HepG2 (cell line): ENCODE results near the gene NXNL2. TPM values are rescaled to one million over a fixed set of nuclear protein-coding genes. Genes with fewer than 3 reads are reported as not detected.

Experiments
- ATAC-seq: fragments of 200-7000 bp; cut with Tn5 transposase; 3 replicates; pipeline ENCODE4 v1.9.1; 2020; ENCODE audit warnings: mild to moderate bottlenecking, moderate library complexity
- BruUV-seq: library from RNA; stranded (reverse); fragments of 400-500 nt; replicated peaks from 2 replicates; lab custom pipeline; 2021; lab: Mats Ljungman, UMichigan
- CTCF ChIA-PET: fragments of 300-600 bp; formaldehyde crosslinking; extraction: SDS; loops from one replicate; lab custom pipeline; 2021; ENCODE audit warnings: low total read pairs, inconsistent platforms, low intra/inter-chr PET ratio; lab: Yijun Ruan, JAX
- POLR2A ChIA-PET: fragments of 350-600 bp; sonication (Branson Sonifier 250); formaldehyde crosslinking; loops from one replicate; lab custom pipeline; 2020; ENCODE audit warnings: antibody characterized with exemption, inconsistent platforms; lab: Yijun Ruan, JAX
- DNase-seq: peaks from one replicate; pipeline ENCODE4 v3.0.0-alpha.2; 2015; ENCODE audit warnings: low spot score
- FAIRE-seq: peaks from 3 replicates; lab custom pipeline; 2011; peaks lifted over from hg19 to GRCh38; lab: Jason Lieb, UNC
- H2AFZ ChIP-seq: one replicate; pipeline ENCODE4 v1.6.1; 2011; ENCODE audit warnings: low read length, inconsistent platforms
- H3K27ac ChIP-seq: fragments of 300-600 bp; 3 replicates; pipeline ENCODE4 v1.8.0; 2011; ENCODE audit warnings: mixed run types, mild to moderate bottlenecking, mixed read lengths, low read length, inconsistent platforms; ENCODE audit not compliant: insufficient read depth; ENCODE audit errors: extremely low read length
- H3K27me3 ChIP-seq, 2 experiments: fragments of 200-600 bp in 1 of 2; 2 replicates in 1 of 2; 3 replicates in 1 of 2; pipeline versions ENCODE4 v1.6.0 to v1.8.0; 2011; ENCODE audit warnings: low read length in 2 of 2, mild to moderate bottlenecking in 2 of 2, moderate library complexity in 2 of 2, inconsistent platforms in 1 of 2; ENCODE audit not compliant: insufficient read depth in 2 of 2, control insufficient read depth in 1 of 2
- H3K36me3 ChIP-seq, 2 experiments: fragments of 200-600 bp in 1 of 2; replicated peaks in 1 of 2; 2 replicates in 1 of 2; 3 replicates in 1 of 2; pipeline versions ENCODE4 v1.5.1 to v1.8.0; 2011; ENCODE audit warnings: low read length in 2 of 2, inconsistent platforms in 1 of 2; ENCODE audit not compliant: insufficient read depth in 2 of 2, control insufficient read depth in 1 of 2
- H3K4me1 ChIP-seq: 2 replicates; pipeline ENCODE4 v1.5.1; 2012; ENCODE audit warnings: low read length, inconsistent platforms; ENCODE audit not compliant: insufficient read depth
- H3K4me2 ChIP-seq: 2 replicates; pipeline ENCODE4 v1.6.0; 2011; ENCODE audit warnings: low read depth, low read length, inconsistent platforms
- H3K4me3 ChIP-seq, 3 experiments: fragments of 200-600 bp in 1 of 3; sonication (generic), shearing (Covaris generic) in 1 of 3; replicated peaks in 1 of 3; 2 replicates each; pipeline ENCODE4 v1.5.1; 2011 to 2016; ENCODE audit warnings: low read length in 3 of 3, inconsistent platforms in 2 of 3, low read depth in 2 of 3, mild to moderate bottlenecking in 2 of 3, control low read depth in 1 of 3, mixed read lengths in 1 of 3; ENCODE audit not compliant: insufficient read depth in 1 of 3
- H3K79me2 ChIP-seq: one replicate; pipeline ENCODE4 v1.6.1; 2011; ENCODE audit warnings: low read length, inconsistent platforms; ENCODE audit not compliant: insufficient read depth
- H3K9ac ChIP-seq: 2 replicates; pipeline ENCODE4 v1.6.0; 2011; ENCODE audit warnings: mild to moderate bottlenecking, low read depth, low read length, inconsistent platforms; ENCODE audit not compliant: insufficient read depth
- H3K9me3 ChIP-seq: 2 replicates; pipeline ENCODE4 v1.5.1; 2012; ENCODE audit warnings: mild to moderate bottlenecking, low read length
- H4K20me1 ChIP-seq: 2 replicates; pipeline ENCODE4 v1.6.0; 2011; ENCODE audit warnings: inconsistent platforms, mild to moderate bottlenecking, low read length, moderate library complexity; ENCODE audit not compliant: insufficient read depth
- NFYC ChIP-seq: IDR thresholded peaks from 2 replicates; pipeline ENCODE4 v1.6.1; 2016; ENCODE audit warnings: missing genetic modification reagents, missing compliant biosample characterization
- THAP9 ChIP-seq: sonication (generic); formaldehyde crosslinking; IDR thresholded peaks from 2 replicates; pipeline ENCODE4; 2020; ENCODE audit warnings: missing genetic modification reagents, mild to moderate bottlenecking, borderline replicate concordance
- ZNF34 ChIP-seq: sonication (generic); formaldehyde crosslinking; IDR thresholded peaks from 2 replicates; pipeline ENCODE4 v1.4.0; 2020; ENCODE audit warnings: mild to moderate bottlenecking, missing genetic modification reagents, borderline replicate concordance
- WGBS: methylation state at CpG from one replicate; pipeline ENCODE4 v1.1.6; 2017; ENCODE audit warnings: low lambda C conversion rate; 5-methylcytosine and 5-hydroxymethylcytosine counted together
- in situ Hi-C: cut with HindIII; loops from 2 replicates; pipeline ENCODE4 v1.10.0; 2017; ENCODE audit warnings: low pct_unique_long_range_greater_than_20kb; ENCODE audit not compliant: extremely low pct_ligation_motif_present
- intact Hi-C: fragments of 100-400 bp; cut with micrococcal nuclease; formaldehyde crosslinking; loops from one replicate; pipeline ENCODE4 v1.10.0; 2022; ENCODE audit not compliant: unreplicated experiment
- polyA plus RNA-seq, 8 experiments: library from polyadenylated mRNA; depleted of rRNA in 3 of 8; stranded (reverse) in 7 of 8; unstranded in 1 of 8; fragments of >200 nt; fragmentation: Illumina TruSeq in 4 of 8; extraction: Trizol in 4 of 8; gene quantifications; 2 replicates each; pipeline versions ENCODE4 v1.2.1 to v1.2.3, GENCODE V29; 2011 to 2016; ENCODE audit warnings: low read depth in 4 of 8, missing spikeins in 1 of 8, mixed read lengths in 1 of 8; ENCODE audit not compliant: insufficient read depth in 1 of 8
- total RNA-seq, 5 experiments: library from RNA; depleted of rRNA; stranded (reverse); fragments of >200 nt; fragmentation: Illumina TruSeq; extraction: Trizol; gene quantifications; 2 replicates each; pipeline ENCODE4 v1.2.3, GENCODE V29; 2016; ENCODE audit warnings: low read depth in 1 of 5
- TF ChIP-seq, protein P1 (sequence below): sonication (generic); formaldehyde crosslinking; IDR thresholded peaks from 2 replicates; pipeline ENCODE4 v1.4.0; 2020; ENCODE audit warnings: missing genetic modification reagents

NXNL2 gene
- total and polyA plus RNA-seq, 2 of the 13 experiments (the other 11 are each of a cell fraction or from before 2014, with no cell fraction given), result not detected

- Histone ChIP-seq H3K4me3 (no peak overlapping the region), H2AFZ (no peak overlapping the region), H3K79me2 (no peaks in the 10 kb centered on the region), H3K4me2 (no peak overlapping the region), H3K9ac (no peak overlapping the region), H3K4me1 (no peaks in the 10 kb centered on the region), H4K20me1 (no peaks in the 10 kb centered on the region), H3K27me3 (no peaks in the 10 kb centered on the region), H3K27ac (no peak overlapping the region), H3K9me3 (no peaks in the 10 kb centered on the region), H3K36me3 (no peaks in the 10 kb centered on the region)
- in situ Hi-C loops, result no loop called here
- ChIA-PET CTCF (no interaction called here), POLR2A (no interaction called here)
- TF ChIP-seq NFYC, result no peak
- no peak for TF ChIP-seq ZNF34 (CRISPR knock-in tag)
- TF ChIP-seq, protein P1, sequence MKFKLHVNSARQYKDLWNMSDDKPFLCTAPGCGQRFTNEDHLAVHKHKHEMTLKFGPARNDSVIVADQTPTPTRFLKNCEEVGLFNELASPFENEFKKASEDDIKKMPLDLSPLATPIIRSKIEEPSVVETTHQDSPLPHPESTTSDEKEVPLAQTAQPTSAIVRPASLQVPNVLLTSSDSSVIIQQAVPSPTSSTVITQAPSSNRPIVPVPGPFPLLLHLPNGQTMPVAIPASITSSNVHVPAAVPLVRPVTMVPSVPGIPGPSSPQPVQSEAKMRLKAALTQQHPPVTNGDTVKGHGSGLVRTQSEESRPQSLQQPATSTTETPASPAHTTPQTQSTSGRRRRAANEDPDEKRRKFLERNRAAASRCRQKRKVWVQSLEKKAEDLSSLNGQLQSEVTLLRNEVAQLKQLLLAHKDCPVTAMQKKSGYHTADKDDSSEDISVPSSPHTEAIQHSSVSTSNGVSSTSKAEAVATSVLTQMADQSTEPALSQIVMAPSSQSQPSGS (CRISPR knock-in tag), result no peak
- no peak for TF ChIP-seq THAP9 (CRISPR knock-in tag)
- no TSS peak for BruUV-seq
- 55% methylated on average over 2 of the region's 2 CpGs for WGBS
- no peak for DNase-seq
- intact Hi-C loops, result no loop called here
- no peak for FAIRE-seq
- no peak; the same call in 2 of the 3 replicates for ATAC-seq
Measured at GRCh38 chr9:88497224-88497623, 37.8 kb upstream of the NXNL2 start.
